ENCODE results near the gene EIF4G3. TPM values are rescaled to one million over a fixed set of nuclear protein-coding genes. Genes with fewer than 3 reads are reported as not detected.

The EIF4G3 gene
- total and polyA plus RNA-seq, 2 of the 8 experiments (the other 6 are each of a cell fraction or from before 2014, with no cell fraction given), result 47.5 to 66.6 TPM

- TF ChIP-seq SP2 (IDR thresholded peaks at IDR 0.05; ENCODE audit: low read length), result no peak
- no peak for TF ChIP-seq NRF1 (IDR thresholded peaks at IDR 0.05; ENCODE audit: low read depth, low read length)
- TF ChIP-seq, protein P1, sequence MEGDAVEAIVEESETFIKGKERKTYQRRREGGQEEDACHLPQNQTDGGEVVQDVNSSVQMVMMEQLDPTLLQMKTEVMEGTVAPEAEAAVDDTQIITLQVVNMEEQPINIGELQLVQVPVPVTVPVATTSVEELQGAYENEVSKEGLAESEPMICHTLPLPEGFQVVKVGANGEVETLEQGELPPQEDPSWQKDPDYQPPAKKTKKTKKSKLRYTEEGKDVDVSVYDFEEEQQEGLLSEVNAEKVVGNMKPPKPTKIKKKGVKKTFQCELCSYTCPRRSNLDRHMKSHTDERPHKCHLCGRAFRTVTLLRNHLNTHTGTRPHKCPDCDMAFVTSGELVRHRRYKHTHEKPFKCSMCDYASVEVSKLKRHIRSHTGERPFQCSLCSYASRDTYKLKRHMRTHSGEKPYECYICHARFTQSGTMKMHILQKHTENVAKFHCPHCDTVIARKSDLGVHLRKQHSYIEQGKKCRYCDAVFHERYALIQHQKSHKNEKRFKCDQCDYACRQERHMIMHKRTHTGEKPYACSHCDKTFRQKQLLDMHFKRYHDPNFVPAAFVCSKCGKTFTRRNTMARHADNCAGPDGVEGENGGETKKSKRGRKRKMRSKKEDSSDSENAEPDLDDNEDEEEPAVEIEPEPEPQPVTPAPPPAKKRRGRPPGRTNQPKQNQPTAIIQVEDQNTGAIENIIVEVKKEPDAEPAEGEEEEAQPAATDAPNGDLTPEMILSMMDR (IDR thresholded peaks at IDR 0.05; ENCODE audit: control extremely low read depth in 1 of 3, insufficient read depth in 1 of 3, low read depth in 1 of 3, low read length in 3 of 3), result no peak
- TF ChIP-seq HDAC2 (IDR thresholded peaks at IDR 0.05; ENCODE audit: borderline replicate concordance in 1 of 2, low read depth in 2 of 2, low read length in 2 of 2), result no peak
Measured at GRCh38 chr1:20884513-20884912, 292.2 kb downstream of the EIF4G3 start (continued).
